HepG2 (cell line): ENCODE measurements around the gene PRKCZ. TPM values are rescaled to one million over a fixed set of nuclear protein-coding genes. Genes with fewer than 3 reads are reported as not detected.
A peak's percentile ranks its signal among the peaks of the same experiment; 100 is the strongest.

Experiments
- ATAC-seq: fragments of 200-7000 bp; cut with Tn5 transposase; 3 replicates; pipeline ENCODE4 v1.9.1; 2020; ENCODE audit warnings: mild to moderate bottlenecking, moderate library complexity
- BruUV-seq: library from RNA; stranded (reverse); fragments of 400-500 nt; replicated peaks from 2 replicates; lab custom pipeline; 2021; lab: Mats Ljungman, UMichigan
- CTCF ChIA-PET: fragments of 300-600 bp; formaldehyde crosslinking; extraction: SDS; loops from one replicate; lab custom pipeline; 2021; ENCODE audit warnings: low total read pairs, inconsistent platforms, low intra/inter-chr PET ratio; lab: Yijun Ruan, JAX
- POLR2A ChIA-PET: fragments of 350-600 bp; sonication (Branson Sonifier 250); formaldehyde crosslinking; loops from one replicate; lab custom pipeline; 2020; ENCODE audit warnings: antibody characterized with exemption, inconsistent platforms; lab: Yijun Ruan, JAX
- DNase-seq: peaks from one replicate; pipeline ENCODE4 v3.0.0-alpha.2; 2015; ENCODE audit warnings: low spot score
- FAIRE-seq: peaks from 3 replicates; lab custom pipeline; 2011; peaks lifted over from hg19 to GRCh38; lab: Jason Lieb, UNC
- H2AFZ ChIP-seq: one replicate; pipeline ENCODE4 v1.6.1; 2011; ENCODE audit warnings: low read length, inconsistent platforms
- H3K27ac ChIP-seq: fragments of 300-600 bp; 3 replicates; pipeline ENCODE4 v1.8.0; 2011; ENCODE audit warnings: mixed run types, mild to moderate bottlenecking, mixed read lengths, low read length, inconsistent platforms; ENCODE audit not compliant: insufficient read depth; ENCODE audit errors: extremely low read length
- H3K27me3 ChIP-seq, 2 experiments: fragments of 200-600 bp in 1 of 2; 2 replicates in 1 of 2; 3 replicates in 1 of 2; pipeline versions ENCODE4 v1.6.0 to v1.8.0; 2011; ENCODE audit warnings: low read length in 2 of 2, mild to moderate bottlenecking in 2 of 2, moderate library complexity in 2 of 2, inconsistent platforms in 1 of 2; ENCODE audit not compliant: insufficient read depth in 2 of 2, control insufficient read depth in 1 of 2
- H3K36me3 ChIP-seq, 2 experiments: fragments of 200-600 bp in 1 of 2; replicated peaks in 1 of 2; 2 replicates in 1 of 2; 3 replicates in 1 of 2; pipeline versions ENCODE4 v1.5.1 to v1.8.0; 2011; ENCODE audit warnings: low read length in 2 of 2, inconsistent platforms in 1 of 2; ENCODE audit not compliant: insufficient read depth in 2 of 2, control insufficient read depth in 1 of 2
- H3K4me1 ChIP-seq: 2 replicates; pipeline ENCODE4 v1.5.1; 2012; ENCODE audit warnings: low read length, inconsistent platforms; ENCODE audit not compliant: insufficient read depth
- H3K4me2 ChIP-seq: 2 replicates; pipeline ENCODE4 v1.6.0; 2011; ENCODE audit warnings: low read depth, low read length, inconsistent platforms
- H3K4me3 ChIP-seq, 3 experiments: fragments of 200-600 bp in 1 of 3; sonication (generic), shearing (Covaris generic) in 1 of 3; replicated peaks in 1 of 3; 2 replicates each; pipeline ENCODE4 v1.5.1; 2011 to 2016; ENCODE audit warnings: low read length in 3 of 3, inconsistent platforms in 2 of 3, low read depth in 2 of 3, mild to moderate bottlenecking in 2 of 3, control low read depth in 1 of 3, mixed read lengths in 1 of 3; ENCODE audit not compliant: insufficient read depth in 1 of 3
- H3K79me2 ChIP-seq: one replicate; pipeline ENCODE4 v1.6.1; 2011; ENCODE audit warnings: low read length, inconsistent platforms; ENCODE audit not compliant: insufficient read depth
- H3K9ac ChIP-seq: 2 replicates; pipeline ENCODE4 v1.6.0; 2011; ENCODE audit warnings: mild to moderate bottlenecking, low read depth, low read length, inconsistent platforms; ENCODE audit not compliant: insufficient read depth
- H3K9me3 ChIP-seq: 2 replicates; pipeline ENCODE4 v1.5.1; 2012; ENCODE audit warnings: mild to moderate bottlenecking, low read length
- H4K20me1 ChIP-seq: 2 replicates; pipeline ENCODE4 v1.6.0; 2011; ENCODE audit warnings: inconsistent platforms, mild to moderate bottlenecking, low read length, moderate library complexity; ENCODE audit not compliant: insufficient read depth
- AGO2 ChIP-seq: fragments of 200-400 bp; formaldehyde crosslinking; optimal IDR thresholded peaks from 2 replicates; pipeline ENCODE3; 2017; ENCODE audit warnings: mild to moderate bottlenecking, low read depth, low read length, moderate library complexity
- ERF ChIP-seq: IDR thresholded peaks from 2 replicates; pipeline ENCODE4 v1.6.1; 2018; ENCODE audit warnings: missing biosample characterization, missing genetic modification reagents
- HOXA5 ChIP-seq: sonication (generic); formaldehyde crosslinking; IDR thresholded peaks from 2 replicates; pipeline ENCODE4 v1.4.0; 2020; ENCODE audit warnings: missing genetic modification reagents
- KDM4B ChIP-seq: sonication (generic); formaldehyde crosslinking; IDR thresholded peaks from 2 replicates; pipeline ENCODE4 v1.4.0; 2020; ENCODE audit warnings: missing genetic modification reagents
- MLX ChIP-seq: IDR thresholded peaks from 2 replicates; pipeline ENCODE4 v1.6.1; 2016
- PHF21A ChIP-seq: sonication (generic); formaldehyde crosslinking; IDR thresholded peaks from 2 replicates; pipeline ENCODE4 v1.5.0; 2020; ENCODE audit warnings: mild to moderate bottlenecking, missing genetic modification reagents
- SRSF1 ChIP-seq: fragments of 200-400 bp; formaldehyde crosslinking; optimal IDR thresholded peaks from 2 replicates; pipeline ENCODE3; 2017; ENCODE audit warnings: mild to moderate bottlenecking, low read depth, low read length, moderate library complexity
- ZFP37 ChIP-seq: sonication (generic); formaldehyde crosslinking; IDR thresholded peaks from 2 replicates; pipeline ENCODE4 v1.4.0; 2020; ENCODE audit warnings: missing genetic modification reagents, borderline replicate concordance
- ZNF589 ChIP-seq: sonication (generic); formaldehyde crosslinking; conservative IDR thresholded peaks from 2 replicates; pipeline ENCODE4 v1.8.0; 2022; ENCODE audit warnings: mild to moderate bottlenecking, moderate library complexity, missing genetic modification reagents
- ZNF792 ChIP-seq: IDR thresholded peaks from 2 replicates; pipeline ENCODE4 v1.6.1; 2016
- WGBS: methylation state at CpG from one replicate; pipeline ENCODE4 v1.1.6; 2017; ENCODE audit warnings: low lambda C conversion rate; 5-methylcytosine and 5-hydroxymethylcytosine counted together
- in situ Hi-C: cut with HindIII; loops from 2 replicates; pipeline ENCODE4 v1.10.0; 2017; ENCODE audit warnings: low pct_unique_long_range_greater_than_20kb; ENCODE audit not compliant: extremely low pct_ligation_motif_present
- intact Hi-C: fragments of 100-400 bp; cut with micrococcal nuclease; formaldehyde crosslinking; loops from one replicate; pipeline ENCODE4 v1.10.0; 2022; ENCODE audit not compliant: unreplicated experiment
- polyA plus RNA-seq, 8 experiments: library from polyadenylated mRNA; depleted of rRNA in 3 of 8; stranded (reverse) in 7 of 8; unstranded in 1 of 8; fragments of >200 nt; fragmentation: Illumina TruSeq in 4 of 8; extraction: Trizol in 4 of 8; gene quantifications; 2 replicates each; pipeline versions ENCODE4 v1.2.1 to v1.2.3, GENCODE V29; 2011 to 2016; ENCODE audit warnings: low read depth in 4 of 8, missing spikeins in 1 of 8, mixed read lengths in 1 of 8; ENCODE audit not compliant: insufficient read depth in 1 of 8
- total RNA-seq, 5 experiments: library from RNA; depleted of rRNA; stranded (reverse); fragments of >200 nt; fragmentation: Illumina TruSeq; extraction: Trizol; gene quantifications; 2 replicates each; pipeline ENCODE4 v1.2.3, GENCODE V29; 2016; ENCODE audit warnings: low read depth in 1 of 5

The PRKCZ gene
- total and polyA plus RNA-seq, 2 of the 13 experiments (the other 11 are each of a cell fraction or from before 2014, with no cell fraction given): 34.7 to 85.2 TPM

DNA sequence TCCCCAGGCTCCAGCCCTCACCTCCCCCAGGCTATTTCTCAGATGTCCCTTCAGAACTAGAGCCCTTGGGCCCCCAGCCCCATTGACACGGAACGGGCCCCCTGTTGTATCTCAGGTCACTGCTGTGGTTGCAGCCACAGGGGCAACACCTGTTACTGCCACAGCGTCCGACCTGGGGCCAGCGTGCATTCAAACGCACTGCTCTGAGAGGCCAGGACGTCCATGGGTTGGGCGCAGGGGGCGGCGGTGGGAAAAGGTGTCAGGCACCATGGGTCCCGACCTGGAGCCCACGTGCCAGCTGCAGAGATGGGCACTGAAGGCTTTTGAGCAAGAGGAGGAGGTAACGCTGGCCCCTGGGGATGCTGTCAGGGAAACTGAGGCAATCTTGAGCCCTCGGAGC lies 131.1 kb downstream of the PRKCZ start:
- no peaks in the 10 kb centered on the region for H4K20me1 ChIP-seq
- CTCF ChIA-PET: no interaction called here
- H3K4me2 ChIP-seq: no peak overlapping the region
- H3K27me3 ChIP-seq: no peaks in the 10 kb centered on the region
- peak; percentile 53 for TF ChIP-seq AGO2
- no peak for TF ChIP-seq KDM4B
- TF ChIP-seq SRSF1: no peak
- FAIRE-seq: no peak
- H2AFZ ChIP-seq: no peak overlapping the region
- intact Hi-C loops: no loop called here
- POLR2A ChIA-PET: interaction anchor here (1.0 kb wide), 1 partner anchor 51 kb away, joined by 3 read pairs; no protein-coding TSS in a partner anchor
- peaks cover 21 to 41% of the 10 kb centered on the region in 2 experiments for H3K36me3 ChIP-seq
- no peaks in the 10 kb centered on the region for H3K4me1 ChIP-seq
- BruUV-seq: no TSS peak
- H3K79me2 ChIP-seq: no peaks in the 10 kb centered on the region
- in situ Hi-C loops: loop anchor here (25.0 kb wide), 1 partner anchor 331 kb away; no protein-coding TSS in a partner anchor
- H3K4me3 ChIP-seq: no peak overlapping the region
- no peak overlapping the region for H3K27ac ChIP-seq
- 93% methylated on average over 3 of the region's 14 CpGs for WGBS
- ATAC-seq: no peak
- no peak for DNase-seq
- H3K9ac ChIP-seq: no peak overlapping the region
- H3K9me3 ChIP-seq: no peaks in the 10 kb centered on the region

- Histone ChIP-seq H3K36me3 (peaks cover 19 to 37% of the 10 kb centered on the region in 2 experiments), H3K4me1 (no peaks in the 10 kb centered on the region), H3K4me2 (no peak overlapping the region), H3K4me3 (no peak overlapping the region), H3K79me2 (no peaks in the 10 kb centered on the region), H4K20me1 (no peaks in the 10 kb centered on the region), H2AFZ (no peak overlapping the region), H3K27ac (no peak overlapping the region), H3K27me3 (no peaks in the 10 kb centered on the region), H3K9me3 (no peaks in the 10 kb centered on the region), H3K9ac (no peak overlapping the region)
- POLR2A ChIA-PET: interaction anchor here (1.0 kb wide), 1 partner anchor 51 kb away, joined by 3 read pairs; no protein-coding TSS in a partner anchor
- CTCF ChIA-PET: no interaction called here
- intact Hi-C loops: no loop called here
- in situ Hi-C loops: loop anchor here (25.0 kb wide), 1 partner anchor 331 kb away; no protein-coding TSS in a partner anchor
- WGBS: 96% methylated on average over 11 of the region's 11 CpGs
- TF ChIP-seq HOXA5 (no peak), PHF21A (no peak), ZNF792 (CRISPR knock-in tag) (no peak), ZFP37 (CRISPR knock-in tag) (no peak), ERF (CRISPR knock-in tag) (no peak), MLX (CRISPR knock-in tag) (no peak), ZNF589 (CRISPR knock-in tag) (no peak)
- DNase-seq (no peak), FAIRE-seq (no peak), ATAC-seq (no peak)
- no TSS peak for BruUV-seq
Observed at GRCh38 chr1:2181752-2182151, 131.5 kb downstream of the PRKCZ start.
